GM12878 (cell line): ENCODE results near the gene POLE2. TPM values are rescaled to one million over a fixed set of nuclear protein-coding genes. Genes with fewer than 3 reads are reported as not detected.

Experiments
- ATAC-seq: fragments of 200-7000 bp; cut with Tn5 transposase; 3 replicates; pipeline ENCODE4 v1.9.1; 2020; ENCODE audit warnings: mild to moderate bottlenecking, moderate library complexity
- BruUV-seq: library from RNA; stranded (reverse); fragments of 400-500 nt; replicated peaks from 2 replicates; lab custom pipeline; 2021; lab: Mats Ljungman, UMichigan
- CTCF ChIA-PET: fragments of 300-600 bp; sonication (Branson Sonifier 250); formaldehyde crosslinking; extraction: SDS; loops from one replicate; lab custom pipeline; 2021; ENCODE audit warnings: inconsistent platforms; lab: Yijun Ruan, JAX
- POLR2A ChIA-PET: fragments of 350-600 bp; formaldehyde crosslinking; extraction: SDS; loops from one replicate; lab custom pipeline; 2021; ENCODE audit warnings: inconsistent platforms; lab: Charles Lee
- RAD21 ChIA-PET: fragments of 300-600 bp; sonication (Branson Sonifier 250); formaldehyde crosslinking; loops from one replicate; lab custom pipeline; 2023; ENCODE audit warnings: antibody characterized with exemption; ENCODE audit not compliant: unreplicated experiment; lab: Charles Lee
- SMC1A ChIA-PET: fragments of 300-600 bp; sonication (Branson Sonifier 250); formaldehyde crosslinking; loops from one replicate; lab custom pipeline; 2023; ENCODE audit not compliant: unreplicated experiment, uncharacterized antibody; lab: Charles Lee
- DNase-seq: peaks from one replicate; pipeline ENCODE4 v3.0.0-alpha.2; 2011; ENCODE audit warnings: low read depth, low spot score
- FAIRE-seq: peaks from 3 replicates; lab custom pipeline; 2011; peaks lifted over from hg19 to GRCh38; lab: Jason Lieb, UNC
- H2AFZ ChIP-seq: 2 replicates; pipeline ENCODE4 v1.6.0; 2011; ENCODE audit warnings: low read depth, low read length, control low read depth; ENCODE audit not compliant: control insufficient read depth
- H3K27ac ChIP-seq: 2 replicates; pipeline ENCODE4 v1.5.1; 2011; ENCODE audit warnings: control low read depth; ENCODE audit not compliant: control insufficient read depth, insufficient read depth
- H3K27me3 ChIP-seq, 2 experiments: replicated peaks in 1 of 2; 2 replicates each; pipeline versions ENCODE4 v1.6.0 to v1.6.1; 2011; ENCODE audit warnings: low read length in 1 of 2; ENCODE audit not compliant: control insufficient read depth in 2 of 2, insufficient read depth in 2 of 2
- H3K36me3 ChIP-seq, 2 experiments: 2 replicates each; pipeline ENCODE4 v1.5.1; 2011; ENCODE audit warnings: low read length in 1 of 2; ENCODE audit not compliant: control insufficient read depth in 2 of 2, insufficient read depth in 2 of 2
- H3K4me1 ChIP-seq: 2 replicates; pipeline ENCODE4 v1.6.1; 2011; ENCODE audit warnings: mild to moderate bottlenecking, low read length, moderate library complexity, mixed read lengths; ENCODE audit not compliant: control insufficient read depth, insufficient read depth
- H3K4me2 ChIP-seq: 2 replicates; pipeline ENCODE4 v1.6.0; 2011; ENCODE audit warnings: control low read depth; ENCODE audit not compliant: control insufficient read depth, insufficient read depth
- H3K4me3 ChIP-seq: fragments of 200-600 bp; sonication (generic); 2 replicates; pipeline ENCODE4 v1.5.1; 2016
- H3K79me2 ChIP-seq: 2 replicates; pipeline ENCODE4 v1.6.0; 2011; ENCODE audit warnings: low read length; ENCODE audit not compliant: control insufficient read depth, insufficient read depth
- H3K9ac ChIP-seq: 2 replicates; pipeline ENCODE4 v1.8.0; 2011; ENCODE audit warnings: low read length, control low read depth, mixed read lengths; ENCODE audit not compliant: control insufficient read depth, insufficient read depth
- H3K9me3 ChIP-seq: replicated peaks from 3 replicates; pipeline ENCODE4 v1.5.1; 2011; ENCODE audit warnings: mild to moderate bottlenecking, low read length; ENCODE audit not compliant: control insufficient read depth, insufficient read depth
- H4K20me1 ChIP-seq: 2 replicates; pipeline ENCODE4 v1.6.0; 2011; ENCODE audit not compliant: control insufficient read depth, insufficient read depth
- CHD1 ChIP-seq: IDR thresholded peaks from 2 replicates; pipeline ENCODE4 v1.6.1; 2012; ENCODE audit warnings: low read depth, low read length, improper control_type of control experiment
- MTA2 ChIP-seq: fragments of 450-650 bp; IDR thresholded peaks from 2 replicates; pipeline ENCODE4 v1.6.1; 2016; ENCODE audit warnings: low read depth, mild to moderate bottlenecking, moderate library complexity
- NFIC ChIP-seq: IDR thresholded peaks from 2 replicates; pipeline ENCODE4 v1.6.1; 2012; ENCODE audit warnings: low read depth, mild to moderate bottlenecking, inconsistent platforms, low read length, moderate library complexity
- WRNIP1 ChIP-seq: IDR thresholded peaks from 2 replicates; pipeline ENCODE4 v1.6.1; 2011; ENCODE audit warnings: low read depth, low read length, improper control_type of control experiment, borderline replicate concordance
- WGBS: methylation state at CpG from one replicate; pipeline ENCODE4 v1.1.6; 2016; ENCODE audit warnings: low lambda C conversion rate; ENCODE audit not compliant: insufficient replicate concordance, insufficient coverage; ENCODE audit errors: missing lambda C conversion rate; 5-methylcytosine and 5-hydroxymethylcytosine counted together
- in situ Hi-C: fragments of 300-500 bp; cut with MboI; formaldehyde crosslinking; loops from 9 replicates; pipeline ENCODE4 v1.14.3; 2018; ENCODE audit warnings: mixed read lengths
- intact Hi-C: fragments of 100-400 bp; cut with micrococcal nuclease; formaldehyde crosslinking; loops from one replicate; pipeline ENCODE4 v1.14.2; 2022; ENCODE audit not compliant: unreplicated experiment
- polyA plus RNA-seq, 11 experiments: library from polyadenylated mRNA; depleted of rRNA in 4 of 11; unstranded in 6 of 11; stranded (reverse) in 5 of 11; fragments of >200 nt; fragmentation: Nextera tagmentation in 4 of 11; fragmentation: Illumina TruSeq in 1 of 11; extraction: Ambion mirVana in 4 of 11; extraction: Trizol in 1 of 11; gene quantifications; 1 replicate in 1 of 11; 2 replicates in 10 of 11; pipeline versions ENCODE4 v1.2.1 to v1.2.3, GENCODE V29; 2011 to 2016; ENCODE audit warnings: inconsistent platforms in 2 of 11, missing spikeins in 2 of 11, low read depth in 1 of 11
- total RNA-seq, 4 experiments: library from RNA; depleted of rRNA in 3 of 4; stranded (reverse); fragments of >200 nt in 3 of 4; fragmentation: Illumina TruSeq in 1 of 4; extraction: Trizol in 1 of 4; gene quantifications; 2 replicates each; pipeline versions ENCODE4 v1.2.1 to v1.2.3, GENCODE V29; 2013 to 2021
- TF ChIP-seq, protein P1 (sequence below): IDR thresholded peaks from 2 replicates; pipeline ENCODE4 v1.6.1; 2012; ENCODE audit warnings: low read depth, low read length, improper control_type of control experiment
- TF ChIP-seq, protein P2 (sequence below): fragments of 450-650 bp; formaldehyde crosslinking; IDR thresholded peaks from 2 replicates; pipeline ENCODE4 v1.4.0; 2020; ENCODE audit warnings: mild to moderate bottlenecking, moderate library complexity
- TF ChIP-seq, protein P3 (sequence below): fragments of 450-650 bp; IDR thresholded peaks from 2 replicates; pipeline ENCODE4 v1.6.1; 2017; ENCODE audit warnings: mild to moderate bottlenecking, low read depth, inconsistent platforms; ENCODE audit not compliant: poor library complexity, severe bottlenecking
- TF ChIP-seq, protein P4 (sequence below): fragments of 450-650 bp; IDR thresholded peaks from 2 replicates; pipeline ENCODE4 v1.6.1; 2016; ENCODE audit warnings: mild to moderate bottlenecking

The POLE2 gene
- total and polyA plus RNA-seq, 10 of the 15 experiments (the other 5 are each of a cell fraction or from before 2014, with no cell fraction given): 22.0 to 45.6 (median 38.8) TPM

DNA sequence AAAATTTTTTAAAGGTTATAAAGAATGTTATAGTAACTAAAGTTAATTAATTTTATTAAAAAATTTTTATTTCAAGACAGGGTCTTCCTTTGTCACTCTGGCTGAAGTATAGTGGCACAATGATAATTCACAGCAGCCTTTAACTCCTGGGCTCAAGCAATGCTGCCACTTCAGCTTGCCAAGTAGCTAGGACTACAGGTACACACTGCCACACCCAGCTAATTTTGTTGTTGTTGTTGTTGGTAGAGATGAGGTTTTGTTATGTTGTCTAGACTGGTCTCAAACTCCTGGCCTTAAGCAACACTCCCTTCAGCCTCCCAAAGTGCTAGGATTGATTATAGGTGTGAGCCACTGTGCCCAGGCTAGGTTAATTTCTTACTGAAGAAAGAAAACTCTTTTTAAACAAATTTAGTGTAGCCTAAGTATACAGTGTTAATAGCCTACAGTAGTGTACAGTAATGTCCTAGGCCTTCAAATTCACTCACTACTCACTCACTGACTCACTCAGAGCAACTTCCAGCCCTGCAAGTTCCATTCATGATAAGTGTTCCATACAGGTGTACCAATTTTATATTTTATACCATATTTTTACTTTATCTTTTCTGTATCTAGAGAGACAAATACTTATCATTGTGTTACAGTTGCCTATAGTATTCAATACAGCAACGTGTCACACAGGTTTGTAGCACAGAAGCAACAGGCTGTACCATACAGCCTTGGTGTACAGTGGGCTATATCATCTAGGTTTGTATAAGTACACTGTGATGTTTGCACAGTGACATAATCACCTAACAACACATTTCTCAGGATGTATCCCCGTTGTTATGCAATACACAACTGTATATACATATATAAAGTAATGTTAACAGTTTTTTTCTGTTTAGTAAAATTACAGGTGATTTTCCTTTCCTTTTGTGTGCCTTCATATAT is 28.2 kb downstream of the POLE2 start:
- ChIA-PET SMC1A (interaction anchor here (1.5 to 1.6 kb wide), 2 partner anchors 9 to 26 kb away, joined by 3 to 7 read pairs; no protein-coding TSS in a partner anchor), CTCF (interaction anchor here (0.6 kb wide), 1 partner anchor 267 kb away, joined by 3 read pairs; no protein-coding TSS in a partner anchor), POLR2A (no interaction called here), RAD21 (no interaction called here)
- no peak for DNase-seq
- Histone ChIP-seq H3K27ac (no peak overlapping the region), H3K9ac (no peak overlapping the region), H3K4me2 (no peak overlapping the region), H2AFZ (no peak overlapping the region), H3K79me2 (no peaks in the 10 kb centered on the region), H4K20me1 (no peaks in the 10 kb centered on the region), H3K36me3 (no peaks in the 10 kb centered on the region; a peak in 1 of 4 replicates), H3K4me1 (no peaks in the 10 kb centered on the region), H3K27me3 (no peaks in the 10 kb centered on the region)
- 98% methylated on average over 2 of the region's 2 CpGs for WGBS
- no TSS peak for BruUV-seq
- in situ Hi-C loops (no loop called here), intact Hi-C loops (no loop called here)
- TF ChIP-seq, protein P1, sequence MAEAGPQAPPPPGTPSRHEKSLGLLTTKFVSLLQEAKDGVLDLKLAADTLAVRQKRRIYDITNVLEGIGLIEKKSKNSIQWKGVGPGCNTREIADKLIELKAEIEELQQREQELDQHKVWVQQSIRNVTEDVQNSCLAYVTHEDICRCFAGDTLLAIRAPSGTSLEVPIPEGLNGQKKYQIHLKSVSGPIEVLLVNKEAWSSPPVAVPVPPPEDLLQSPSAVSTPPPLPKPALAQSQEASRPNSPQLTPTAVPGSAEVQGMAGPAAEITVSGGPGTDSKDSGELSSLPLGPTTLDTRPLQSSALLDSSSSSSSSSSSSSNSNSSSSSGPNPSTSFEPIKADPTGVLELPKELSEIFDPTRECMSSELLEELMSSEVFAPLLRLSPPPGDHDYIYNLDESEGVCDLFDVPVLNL: no peak
- TF ChIP-seq MTA2: no peak
- no peak for TF ChIP-seq CHD1
- TF ChIP-seq, protein P2, sequence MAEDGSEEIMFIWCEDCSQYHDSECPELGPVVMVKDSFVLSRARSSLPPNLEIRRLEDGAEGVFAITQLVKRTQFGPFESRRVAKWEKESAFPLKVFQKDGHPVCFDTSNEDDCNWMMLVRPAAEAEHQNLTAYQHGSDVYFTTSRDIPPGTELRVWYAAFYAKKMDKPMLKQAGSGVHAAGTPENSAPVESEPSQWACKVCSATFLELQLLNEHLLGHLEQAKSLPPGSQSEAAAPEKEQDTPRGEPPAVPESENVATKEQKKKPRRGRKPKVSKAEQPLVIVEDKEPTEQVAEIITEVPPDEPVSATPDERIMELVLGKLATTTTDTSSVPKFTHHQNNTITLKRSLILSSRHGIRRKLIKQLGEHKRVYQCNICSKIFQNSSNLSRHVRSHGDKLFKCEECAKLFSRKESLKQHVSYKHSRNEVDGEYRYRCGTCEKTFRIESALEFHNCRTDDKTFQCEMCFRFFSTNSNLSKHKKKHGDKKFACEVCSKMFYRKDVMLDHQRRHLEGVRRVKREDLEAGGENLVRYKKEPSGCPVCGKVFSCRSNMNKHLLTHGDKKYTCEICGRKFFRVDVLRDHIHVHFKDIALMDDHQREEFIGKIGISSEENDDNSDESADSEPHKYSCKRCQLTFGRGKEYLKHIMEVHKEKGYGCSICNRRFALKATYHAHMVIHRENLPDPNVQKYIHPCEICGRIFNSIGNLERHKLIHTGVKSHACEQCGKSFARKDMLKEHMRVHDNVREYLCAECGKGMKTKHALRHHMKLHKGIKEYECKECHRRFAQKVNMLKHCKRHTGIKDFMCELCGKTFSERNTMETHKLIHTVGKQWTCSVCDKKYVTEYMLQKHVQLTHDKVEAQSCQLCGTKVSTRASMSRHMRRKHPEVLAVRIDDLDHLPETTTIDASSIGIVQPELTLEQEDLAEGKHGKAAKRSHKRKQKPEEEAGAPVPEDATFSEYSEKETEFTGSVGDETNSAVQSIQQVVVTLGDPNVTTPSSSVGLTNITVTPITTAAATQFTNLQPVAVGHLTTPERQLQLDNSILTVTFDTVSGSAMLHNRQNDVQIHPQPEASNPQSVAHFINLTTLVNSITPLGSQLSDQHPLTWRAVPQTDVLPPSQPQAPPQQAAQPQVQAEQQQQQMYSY: no peak
- TF ChIP-seq WRNIP1: no peak
- no peak for TF ChIP-seq NFIC
- TF ChIP-seq, protein P3, sequence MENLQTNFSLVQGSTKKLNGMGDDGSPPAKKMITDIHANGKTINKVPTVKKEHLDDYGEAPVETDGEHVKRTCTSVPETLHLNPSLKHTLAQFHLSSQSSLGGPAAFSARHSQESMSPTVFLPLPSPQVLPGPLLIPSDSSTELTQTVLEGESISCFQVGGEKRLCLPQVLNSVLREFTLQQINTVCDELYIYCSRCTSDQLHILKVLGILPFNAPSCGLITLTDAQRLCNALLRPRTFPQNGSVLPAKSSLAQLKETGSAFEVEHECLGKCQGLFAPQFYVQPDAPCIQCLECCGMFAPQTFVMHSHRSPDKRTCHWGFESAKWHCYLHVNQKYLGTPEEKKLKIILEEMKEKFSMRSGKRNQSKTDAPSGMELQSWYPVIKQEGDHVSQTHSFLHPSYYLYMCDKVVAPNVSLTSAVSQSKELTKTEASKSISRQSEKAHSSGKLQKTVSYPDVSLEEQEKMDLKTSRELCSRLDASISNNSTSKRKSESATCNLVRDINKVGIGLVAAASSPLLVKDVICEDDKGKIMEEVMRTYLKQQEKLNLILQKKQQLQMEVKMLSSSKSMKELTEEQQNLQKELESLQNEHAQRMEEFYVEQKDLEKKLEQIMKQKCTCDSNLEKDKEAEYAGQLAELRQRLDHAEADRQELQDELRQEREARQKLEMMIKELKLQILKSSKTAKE: no peak
- TF ChIP-seq, protein P4, sequence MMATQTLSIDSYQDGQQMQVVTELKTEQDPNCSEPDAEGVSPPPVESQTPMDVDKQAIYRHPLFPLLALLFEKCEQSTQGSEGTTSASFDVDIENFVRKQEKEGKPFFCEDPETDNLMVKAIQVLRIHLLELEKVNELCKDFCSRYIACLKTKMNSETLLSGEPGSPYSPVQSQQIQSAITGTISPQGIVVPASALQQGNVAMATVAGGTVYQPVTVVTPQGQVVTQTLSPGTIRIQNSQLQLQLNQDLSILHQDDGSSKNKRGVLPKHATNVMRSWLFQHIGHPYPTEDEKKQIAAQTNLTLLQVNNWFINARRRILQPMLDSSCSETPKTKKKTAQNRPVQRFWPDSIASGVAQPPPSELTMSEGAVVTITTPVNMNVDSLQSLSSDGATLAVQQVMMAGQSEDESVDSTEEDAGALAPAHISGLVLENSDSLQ: no peak
- TF ChIP-seq, all 136 proteins: peak for 0
- ATAC-seq (no peak), FAIRE-seq (peak; percentile 77)
- Histone ChIP-seq H3K4me3 (no peak overlapping the region), H3K9me3 (no peaks in the 10 kb centered on the region)
